ENCODE results near the gene RHBDD2. TPM values are rescaled to one million over a fixed set of nuclear protein-coding genes. Genes with fewer than 3 reads are reported as not detected.
"Not testable (repeated sequence)": the region's sequence is repeated elsewhere in the genome, so short reads cannot be mapped to it uniquely, and the experiment has no call there.

Gene RHBDD2
- total and polyA plus RNA-seq, 8 donors, result 38.4 to 69.0 (median 46.7) TPM

GRCh38 chr7:75854233-75854632 is 24.6 kb upstream of the RHBDD2 start:
- DNase-seq, result no peak
- Histone ChIP-seq H3K4me3 (no peak overlapping the region), H3K4me1 (peaks cover 3 to 24% of the 10 kb centered on the region in 2 donors), H3K27me3 (no peaks in the 10 kb centered on the region), H3K27ac (no peak overlapping the region), H3K9me3 (no peaks in the 10 kb centered on the region), H3K36me3 (no peaks in the 10 kb centered on the region)
- peak; percentile 50 for ATAC-seq
- intact Hi-C loops (cut with DNase I), result no loop called here
- no peak for TF ChIP-seq CTCF (IDR thresholded peaks at IDR 0.05)

GRCh38 chr7:75854813-75855345 is 24.0 kb upstream of the RHBDD2 start:
- H3K36me3 ChIP-seq; H3K4me3 ChIP-seq; DNase-seq; H3K27ac ChIP-seq; H3K27me3 ChIP-seq; ATAC-seq; H3K9me3 ChIP-seq; intact Hi-C loops (cut with DNase I): not testable (repeated sequence)
- peaks cover 3 to 20% of the 10 kb centered on the region in 2 donors for H3K4me1 ChIP-seq

- Histone ChIP-seq H3K9me3 (no peaks in the 10 kb centered on the region), H3K27ac (peak overlapping the region in 1 of 2 donors; percentile 50), H3K36me3 (no peaks in the 10 kb centered on the region), H3K27me3 (no peaks in the 10 kb centered on the region), H3K4me3 (no peak overlapping the region), H3K4me1 (peaks cover 3 to 17% of the 10 kb centered on the region in 2 donors)
- TF ChIP-seq CTCF (IDR thresholded peaks at IDR 0.05), result no peak
- intact Hi-C loops (cut with DNase I), result no loop called here
- ATAC-seq (peak; percentile 41), DNase-seq (no peak)
These were observed 22.3 kb upstream of the RHBDD2 start for GRCh38 chr7:75856536-75856935.

- Histone ChIP-seq H3K4me3 (no peak overlapping the region), H3K36me3 (no peaks in the 10 kb centered on the region), H3K27me3 (no peaks in the 10 kb centered on the region), H3K27ac (no peak overlapping the region), H3K4me1 (peaks cover 3 to 23% of the 10 kb centered on the region in 2 donors), H3K9me3 (no peaks in the 10 kb centered on the region)
- ATAC-seq, result no peak
- intact Hi-C loops (cut with DNase I), result no loop called here
- TF ChIP-seq CTCF (IDR thresholded peaks at IDR 0.05), result no peak
- DNase-seq, result no peak
These were observed 20.4 kb upstream of the RHBDD2 start for GRCh38 chr7:75858410-75858809.

- Histone ChIP-seq H3K9me3 (no peaks in the 10 kb centered on the region), H3K4me3 (no peak overlapping the region), H3K4me1 (peaks cover 0 to 31% of the 10 kb centered on the region in 2 donors), H3K36me3 (no peaks in the 10 kb centered on the region), H3K27ac (peak overlapping the region; percentile 1 to 75), H3K27me3 (no peaks in the 10 kb centered on the region)
- ATAC-seq (peak; percentile 63), DNase-seq (peak in 2 of 4 donors; percentile 37 to 66)
- intact Hi-C loops (cut with DNase I), result no loop called here
- no peak for TF ChIP-seq CTCF (IDR thresholded peaks at IDR 0.05)
These were observed 17.2 kb upstream of the RHBDD2 start for GRCh38 chr7:75861636-75862035.

- H3K4me3 ChIP-seq; ATAC-seq; H3K27ac ChIP-seq; DNase-seq; H3K36me3 ChIP-seq; intact Hi-C loops (cut with DNase I); H3K27me3 ChIP-seq; H3K9me3 ChIP-seq: not testable (repeated sequence)
- peaks cover 0 to 33% of the 10 kb centered on the region in 2 donors for H3K4me1 ChIP-seq
These were observed 14.6 kb upstream of the RHBDD2 start for GRCh38 chr7:75864251-75864650.
